Activated T-cell treated with anti-CD3 and anti-CD28 coated beads, Interleukin-2, amount 50 U/mL, for 72 hours (primary cell): Measurements from ENCODE around the gene TEX29. TPM values are rescaled to one million over a fixed set of nuclear protein-coding genes. Genes with fewer than 3 reads are reported as not detected.

Source experiments
- ATAC-seq, 2 donors: fragments of 150-1000 bp; cut with Tn5 transposase; replicated peaks in 1 of 2; 2 replicates each; pipeline ENCODE4 v1.10.0; 2021; ENCODE audit warnings: moderate library complexity in 2 of 2, mild to moderate bottlenecking in 1 of 2
- DNase-seq, 2 donors: peaks; one replicate each; pipeline ENCODE4 v3.0.0; 2021 to 2022; ENCODE audit warnings: mixed read lengths in 1 of 2
- H3K27ac Mint-ChIP-seq: one replicate; pipeline ENCODE4 v1.8.0; 2022; ENCODE audit warnings: mild to moderate bottlenecking, moderate library complexity, mixed read lengths
- H3K27me3 Mint-ChIP-seq: one replicate; pipeline ENCODE4 v1.8.0; 2022; ENCODE audit warnings: low read depth, mixed read lengths
- H3K36me3 Mint-ChIP-seq, 2 donors: one replicate each; pipeline ENCODE4 v1.8.0; 2022; ENCODE audit warnings: mixed read lengths in 2 of 2, mild to moderate bottlenecking in 1 of 2; ENCODE audit not compliant: insufficient read depth in 2 of 2
- H3K4me1 Mint-ChIP-seq: one replicate; pipeline ENCODE4 v1.8.0; 2022; ENCODE audit warnings: low read depth, mixed read lengths
- H3K4me3 Mint-ChIP-seq, 2 donors: one replicate each; pipeline ENCODE4 v1.8.0; 2022; ENCODE audit warnings: mild to moderate bottlenecking in 2 of 2, mixed read lengths in 2 of 2, moderate library complexity in 2 of 2
- H3K9me3 Mint-ChIP-seq, 2 donors: one replicate each; pipeline ENCODE4 v1.8.0; 2022; ENCODE audit warnings: mixed read lengths in 2 of 2
- total RNA-seq, 2 donors: library from RNA; stranded (reverse); gene quantifications; one replicate each; pipeline ENCODE4 v1.2.3, GENCODE V29; 2022

Gene TEX29
- total RNA-seq, 2 donors from 2014 or later = 1.1 to 1.5 TPM

- ATAC-seq (no peak), DNase-seq (no peak)
- H3K9me3 Mint-ChIP-seq = peaks cover 0 to 1% of the 10 kb centered on the region in 2 donors
- H3K4me3 Mint-ChIP-seq = no peak overlapping the region
- peaks cover 0 to 2% of the 10 kb centered on the region in 2 donors for H3K36me3 Mint-ChIP-seq
- H3K27ac Mint-ChIP-seq = no peak overlapping the region
- H3K27me3 Mint-ChIP-seq = no peaks in the 10 kb centered on the region
- H3K4me1 Mint-ChIP-seq = no peaks in the 10 kb centered on the region
Observed at GRCh38 chr13:111327730-111328573, 7.5 kb downstream of the TEX29 start.

GRCh38 chr13:111328574-111329410 is 8.3 kb downstream of the TEX29 start:
- DNase-seq (no peak), ATAC-seq (no peak)
- Mint-ChIP-seq H3K4me1 (no peaks in the 10 kb centered on the region), H3K27ac (no peak overlapping the region), H3K9me3 (peaks cover 2 to 5% of the 10 kb centered on the region in 2 donors), H3K27me3 (no peaks in the 10 kb centered on the region), H3K36me3 (peaks cover 0 to 2% of the 10 kb centered on the region in 2 donors), H3K4me3 (no peak overlapping the region)

GRCh38 chr13:111329641-111330040 is 9.2 kb downstream of the TEX29 start:
- ATAC-seq = no peak
- no peak overlapping the region for H3K4me3 Mint-ChIP-seq
- H3K9me3 Mint-ChIP-seq = peaks cover 4 to 6% of the 10 kb centered on the region in 2 donors
- H3K4me1 Mint-ChIP-seq = no peaks in the 10 kb centered on the region
- peaks cover 2% of the 10 kb centered on the region in 2 donors for H3K36me3 Mint-ChIP-seq
- H3K27ac Mint-ChIP-seq = no peak overlapping the region
- no peaks in the 10 kb centered on the region for H3K27me3 Mint-ChIP-seq
- no peak for DNase-seq

- Mint-ChIP-seq H3K27me3 (no peaks in the 10 kb centered on the region), H3K36me3 (peaks cover 2% of the 10 kb centered on the region in 2 donors), H3K9me3 (peaks cover 4 to 6% of the 10 kb centered on the region in 2 donors), H3K4me1 (no peaks in the 10 kb centered on the region), H3K27ac (no peak overlapping the region), H3K4me3 (no peak overlapping the region)
- no peak for DNase-seq
- ATAC-seq = no peak
Observed at GRCh38 chr13:111330066-111330610, 9.7 kb downstream of the TEX29 start.

- Mint-ChIP-seq H3K9me3 (peaks cover 4 to 9% of the 10 kb centered on the region in 2 donors), H3K36me3 (peaks cover 1 to 2% of the 10 kb centered on the region in 2 donors), H3K27ac (no peak overlapping the region), H3K4me1 (no peaks in the 10 kb centered on the region), H3K4me3 (no peak overlapping the region), H3K27me3 (no peaks in the 10 kb centered on the region)
- no peak for ATAC-seq
- no peak for DNase-seq
Observed at GRCh38 chr13:111335298-111335697, 14.9 kb downstream of the TEX29 start.

GRCh38 chr13:111336666-111337065 is 16.2 kb downstream of the TEX29 start:
- no peak overlapping the region for H3K27ac Mint-ChIP-seq

GRCh38 chr13:111337206-111337605 is 16.8 kb downstream of the TEX29 start:
- peaks cover 4 to 9% of the 10 kb centered on the region in 2 donors for H3K9me3 Mint-ChIP-seq
- ATAC-seq = no peak
- no peak overlapping the region for H3K27ac Mint-ChIP-seq
- no peaks in the 10 kb centered on the region for H3K27me3 Mint-ChIP-seq
- DNase-seq = no peak
- H3K36me3 Mint-ChIP-seq = peaks cover 1 to 2% of the 10 kb centered on the region in 2 donors
- H3K4me1 Mint-ChIP-seq = no peaks in the 10 kb centered on the region
- H3K4me3 Mint-ChIP-seq = no peak overlapping the region

More at GRCh38 chr13:111336666-111337065, 16.2 kb downstream of the TEX29 start:
- no peak for DNase-seq
- H3K27me3 Mint-ChIP-seq = no peaks in the 10 kb centered on the region
- no peak for ATAC-seq
- H3K4me3 Mint-ChIP-seq = no peak overlapping the region
- H3K36me3 Mint-ChIP-seq = peaks cover 1 to 2% of the 10 kb centered on the region in 2 donors
- peaks cover 4 to 9% of the 10 kb centered on the region in 2 donors for H3K9me3 Mint-ChIP-seq
- no peaks in the 10 kb centered on the region for H3K4me1 Mint-ChIP-seq

- DNase-seq (no peak), ATAC-seq (no peak)
- no peaks in the 10 kb centered on the region for H3K4me1 Mint-ChIP-seq
- H3K27ac Mint-ChIP-seq = no peak overlapping the region
- no peaks in the 10 kb centered on the region for H3K27me3 Mint-ChIP-seq
- H3K9me3 Mint-ChIP-seq = peaks cover 4 to 9% of the 10 kb centered on the region in 2 donors
- H3K36me3 Mint-ChIP-seq = peaks cover 1 to 2% of the 10 kb centered on the region in 2 donors
- no peak overlapping the region for H3K4me3 Mint-ChIP-seq
Observed at GRCh38 chr13:111337741-111338140, 17.3 kb downstream of the TEX29 start.

- Mint-ChIP-seq H3K27ac (no peak overlapping the region), H3K36me3 (peaks cover 1 to 2% of the 10 kb centered on the region in 2 donors), H3K27me3 (no peaks in the 10 kb centered on the region), H3K9me3 (peaks cover 2 to 4% of the 10 kb centered on the region in 2 donors), H3K4me1 (no peaks in the 10 kb centered on the region), H3K4me3 (no peak overlapping the region)
- no peak for ATAC-seq
- no peak for DNase-seq
Observed at GRCh38 chr13:111338841-111339240, 18.4 kb downstream of the TEX29 start.

GRCh38 chr13:111339366-111340143 is 19.1 kb downstream of the TEX29 start:
- H3K27ac Mint-ChIP-seq = no peak overlapping the region
- H3K4me3 Mint-ChIP-seq = no peak overlapping the region
- H3K9me3 Mint-ChIP-seq = peaks cover 0 to 2% of the 10 kb centered on the region in 2 donors
- ATAC-seq (no peak), DNase-seq (no peak)
- H3K36me3 Mint-ChIP-seq = peaks cover 0 to 1% of the 10 kb centered on the region in 2 donors
- H3K27me3 Mint-ChIP-seq = no peaks in the 10 kb centered on the region
- no peaks in the 10 kb centered on the region for H3K4me1 Mint-ChIP-seq

GRCh38 chr13:111341886-111342285 is 21.4 kb downstream of the TEX29 start:
- H3K27me3 Mint-ChIP-seq = no peaks in the 10 kb centered on the region
- H3K9me3 Mint-ChIP-seq = peaks cover 0 to 2% of the 10 kb centered on the region in 2 donors
- H3K4me1 Mint-ChIP-seq = no peaks in the 10 kb centered on the region
- H3K4me3 Mint-ChIP-seq = no peak overlapping the region
- no peak overlapping the region for H3K27ac Mint-ChIP-seq
- peaks cover 0 to 1% of the 10 kb centered on the region in 2 donors for H3K36me3 Mint-ChIP-seq
- ATAC-seq (no peak), DNase-seq (no peak)

- Mint-ChIP-seq H3K27me3 (no peaks in the 10 kb centered on the region), H3K36me3 (peaks cover 0 to 1% of the 10 kb centered on the region in 2 donors), H3K27ac (no peak overlapping the region), H3K4me1 (no peaks in the 10 kb centered on the region), H3K4me3 (no peak overlapping the region), H3K9me3 (peaks cover 0 to 2% of the 10 kb centered on the region in 2 donors)
- no peak for DNase-seq
- no peak for ATAC-seq
Observed at GRCh38 chr13:111342721-111343120, 22.3 kb downstream of the TEX29 start.
